ENCODE measurements around the gene AKR1C1. TPM values are rescaled to one million over a fixed set of nuclear protein-coding genes. Genes with fewer than 3 reads are reported as not detected.
"Not testable (repeated sequence)": the region's sequence is repeated elsewhere in the genome, so short reads cannot be mapped to it uniquely, and the experiment has no call there.

Gene AKR1C1
- total RNA-seq (2021; ENCODE audit: unreplicated experiment) (0.31 TPM), Bru-seq, nascent RNA (percentile 33 among the genes with signal in this experiment), BruChase-seq, experiment 1, labeled RNA remaining after a 2-hour chase (percentile 29 among the genes with signal in this experiment), BruChase-seq, experiment 2, labeled RNA remaining after a 6-hour chase (percentile 27 among the genes with signal in this experiment)
- polyA plus RNA-seq (2012; ENCODE audit: insufficient read length): 0.38 TPM
- long read RNA-seq: 0 reads

GRCh38 chr10:4962876-4963814 lies at the start of gene AKR1C1:
TSS of gene AKR1C1 (plus strand) at chr10:4963415. CDS start at chr10:4963445, 30 bp downstream.
- ATAC-seq; H3K27me3 ChIP-seq (ENCODE audit: control insufficient read depth, insufficient read depth, low read length); in situ Hi-C loops (cut with HindIII; ENCODE audit: low pct_unique_long_range_greater_than_20kb, low sequenced_read_pairs); DNase-seq (ENCODE audit: low read depth, low spot score); POLR2A ChIA-PET; H3K27ac ChIP-seq (ENCODE audit: low read length); BruUV-seq (replicated peaks); H3K36me3 ChIP-seq (ENCODE audit: control insufficient read depth, insufficient read depth, low read length); H3K9me3 ChIP-seq (ENCODE audit: control insufficient read depth, insufficient read depth, low read depth, low read length); H3K4me3 ChIP-seq (ENCODE audit: low read depth in 2 of 2, low read length in 2 of 2); intact Hi-C loops (cut with micrococcal nuclease; ENCODE audit: unreplicated experiment); CTCF ChIA-PET; H3K4me1 ChIP-seq (ENCODE audit: control insufficient read depth, insufficient read depth, low read length): not testable (repeated sequence)

DNA sequence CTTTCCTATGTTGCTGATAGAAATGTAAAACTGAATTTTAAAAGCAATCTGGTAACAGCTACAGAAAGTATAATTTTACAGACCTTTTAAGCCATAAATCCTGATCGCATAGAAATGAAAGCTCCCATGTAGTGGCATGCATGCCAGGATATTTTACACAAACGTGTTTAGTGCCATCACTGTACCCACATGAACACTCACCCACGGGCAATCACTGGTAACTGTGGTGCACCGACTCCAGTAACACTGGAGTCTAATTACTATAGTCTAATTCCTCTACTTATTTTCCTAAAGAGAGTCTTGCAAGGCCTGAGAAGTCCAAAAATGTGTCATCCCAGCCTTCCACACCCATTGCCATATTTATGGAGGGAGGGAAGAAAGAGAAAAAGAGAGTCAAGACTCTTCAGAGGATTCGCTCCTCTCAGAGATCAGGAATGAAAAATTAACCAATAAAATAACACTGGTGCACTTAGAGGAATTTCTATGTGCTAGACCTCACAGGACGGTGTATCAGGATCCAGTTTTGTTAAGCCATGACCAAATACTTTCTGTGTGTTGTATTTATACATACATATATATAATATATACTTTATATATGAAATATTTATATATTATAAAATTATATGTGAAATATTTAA lies 48.9 kb upstream of the AKR1C1 start:
- in situ Hi-C loops (cut with HindIII; ENCODE audit: low pct_unique_long_range_greater_than_20kb, low sequenced_read_pairs): no loop called here

More for the DNA sequence above, 48.9 kb upstream of the AKR1C1 start:
- no peak overlapping the region for H3K4me3 ChIP-seq (ENCODE audit: low read depth in 2 of 2, low read length in 2 of 2)
- BruUV-seq (replicated peaks): no TSS peak
- DNase-seq (ENCODE audit: low read depth, low spot score) (no peak), ATAC-seq (no peak)
- no peaks in the 10 kb centered on the region for H3K27me3 ChIP-seq (ENCODE audit: control insufficient read depth, insufficient read depth, low read length)
- intact Hi-C loops (cut with micrococcal nuclease; ENCODE audit: unreplicated experiment): no loop called here
- H3K9me3 ChIP-seq (ENCODE audit: control insufficient read depth, insufficient read depth, low read depth, low read length): no peaks in the 10 kb centered on the region
- H3K4me1 ChIP-seq (ENCODE audit: control insufficient read depth, insufficient read depth, low read length): no peaks in the 10 kb centered on the region
- H3K36me3 ChIP-seq (ENCODE audit: control insufficient read depth, insufficient read depth, low read length): no peaks in the 10 kb centered on the region
- POLR2A ChIA-PET: no interaction called here
- CTCF ChIA-PET: no interaction called here
- TF ChIP-seq TCF7L2 (IDR thresholded peaks at IDR 0.05; ENCODE audit: low read depth, low read length): no peak
- TF ChIP-seq, protein P1, sequence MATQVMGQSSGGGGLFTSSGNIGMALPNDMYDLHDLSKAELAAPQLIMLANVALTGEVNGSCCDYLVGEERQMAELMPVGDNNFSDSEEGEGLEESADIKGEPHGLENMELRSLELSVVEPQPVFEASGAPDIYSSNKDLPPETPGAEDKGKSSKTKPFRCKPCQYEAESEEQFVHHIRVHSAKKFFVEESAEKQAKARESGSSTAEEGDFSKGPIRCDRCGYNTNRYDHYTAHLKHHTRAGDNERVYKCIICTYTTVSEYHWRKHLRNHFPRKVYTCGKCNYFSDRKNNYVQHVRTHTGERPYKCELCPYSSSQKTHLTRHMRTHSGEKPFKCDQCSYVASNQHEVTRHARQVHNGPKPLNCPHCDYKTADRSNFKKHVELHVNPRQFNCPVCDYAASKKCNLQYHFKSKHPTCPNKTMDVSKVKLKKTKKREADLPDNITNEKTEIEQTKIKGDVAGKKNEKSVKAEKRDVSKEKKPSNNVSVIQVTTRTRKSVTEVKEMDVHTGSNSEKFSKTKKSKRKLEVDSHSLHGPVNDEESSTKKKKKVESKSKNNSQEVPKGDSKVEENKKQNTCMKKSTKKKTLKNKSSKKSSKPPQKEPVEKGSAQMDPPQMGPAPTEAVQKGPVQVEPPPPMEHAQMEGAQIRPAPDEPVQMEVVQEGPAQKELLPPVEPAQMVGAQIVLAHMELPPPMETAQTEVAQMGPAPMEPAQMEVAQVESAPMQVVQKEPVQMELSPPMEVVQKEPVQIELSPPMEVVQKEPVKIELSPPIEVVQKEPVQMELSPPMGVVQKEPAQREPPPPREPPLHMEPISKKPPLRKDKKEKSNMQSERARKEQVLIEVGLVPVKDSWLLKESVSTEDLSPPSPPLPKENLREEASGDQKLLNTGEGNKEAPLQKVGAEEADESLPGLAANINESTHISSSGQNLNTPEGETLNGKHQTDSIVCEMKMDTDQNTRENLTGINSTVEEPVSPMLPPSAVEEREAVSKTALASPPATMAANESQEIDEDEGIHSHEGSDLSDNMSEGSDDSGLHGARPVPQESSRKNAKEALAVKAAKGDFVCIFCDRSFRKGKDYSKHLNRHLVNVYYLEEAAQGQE (IDR thresholded peaks at IDR 0.05; ENCODE audit: insufficient read depth in 1 of 2, low read depth in 2 of 2, low read length in 1 of 2): no peak
- no peak for TF ChIP-seq CTCF (IDR thresholded peaks at IDR 0.05)
- no peak for TF ChIP-seq POLR2AphosphoS5 (IDR thresholded peaks at IDR 0.05; ENCODE audit: low read depth, low read length)
- TF ChIP-seq SIN3A (IDR thresholded peaks at IDR 0.05; ENCODE audit: borderline replicate concordance, insufficient read depth, low read depth, low read length): no peak
- H3K27ac ChIP-seq (ENCODE audit: low read length): no peak overlapping the region

All from Panc1 (cell line).